Tibial artery (tissue), 4 donors: ENCODE measurements around the gene MTCL1.
"Not testable (repeated sequence)": the region's sequence is repeated elsewhere in the genome, so short reads cannot be mapped to it uniquely, and the experiment has no call there.

Experiments used
- DNase-seq, 2 donors: peaks; one replicate each; pipeline ENCODE4 v3.0.0-alpha.2; 2019
- H3K27ac ChIP-seq, 2 donors: fragments of 200-600 bp; sonication (generic) in 1 of 2; 1 replicate in 1 of 2; 2 replicates in 1 of 2; pipeline ENCODE4 v1.5.1; 2018 to 2019; ENCODE audit warnings: mild to moderate bottlenecking in 1 of 2
- H3K27me3 ChIP-seq, 2 donors: fragments of 200-600 bp; sonication (generic) in 1 of 2; one replicate each; pipeline versions ENCODE4 v1.5.1 to v1.6.0; 2016 to 2019
- H3K36me3 ChIP-seq, 3 donors: fragments of 200-600 bp; sonication (generic) in 2 of 3; one replicate each; pipeline ENCODE4 v1.5.1; 2016 to 2019; ENCODE audit warnings: mild to moderate bottlenecking in 2 of 3
- H3K4me1 ChIP-seq, 4 donors: fragments of 200-600 bp; sonication (generic) in 2 of 4; 1 replicate in 3 of 4; 2 replicates in 1 of 4; pipeline ENCODE4 v1.5.1; 2016 to 2019
- H3K4me3 ChIP-seq, 2 donors: fragments of 200-600 bp; sonication (generic) in 1 of 2; 1 replicate in 1 of 2; 2 replicates in 1 of 2; pipeline ENCODE4 v1.5.1; 2018 to 2019; ENCODE audit warnings: mild to moderate bottlenecking in 2 of 2
- H3K9me3 ChIP-seq, 3 donors: fragments of 200-600 bp; sonication (generic) in 1 of 3; one replicate each; pipeline ENCODE4 v1.5.1; 2016 to 2019
- intact Hi-C: fragments of 100-400 bp; cut with DNase I; formaldehyde crosslinking; loops from one replicate; pipeline ENCODE4 v1.15.0; 2023; ENCODE audit warnings: low total_unique reads
- TF ChIP-seq, protein P1 (sequence below), 2 experiments: fragments of 200-600 bp in 1 of 2; fragments of 450-650 bp in 1 of 2; IDR thresholded peaks; one replicate each; pipeline ENCODE4 v1.5.1; 2017 to 2019; ENCODE audit warnings: antibody characterized with exemption in 2 of 2, mild to moderate bottlenecking in 1 of 2, moderate library complexity in 1 of 2

The MTCL1 gene

DNA sequence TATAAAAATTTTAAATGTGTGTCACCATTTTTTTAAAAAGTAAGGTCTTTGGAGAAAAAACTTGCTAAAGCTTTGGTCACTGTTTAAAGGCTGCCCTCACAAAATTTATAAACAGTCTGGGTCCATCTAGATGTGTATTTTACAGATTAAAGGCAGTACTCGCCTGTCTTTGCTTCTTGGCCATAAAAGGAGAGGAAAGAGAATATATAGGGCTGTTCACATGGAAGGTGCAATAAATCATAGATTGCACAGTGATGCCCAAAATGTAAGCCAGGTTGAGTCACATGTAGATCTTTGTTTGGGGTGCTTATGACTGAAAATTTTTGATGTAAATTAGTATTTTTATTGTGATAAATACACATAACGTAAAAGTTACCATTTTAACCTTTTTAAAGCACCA lies 55.6 kb downstream of the MTCL1 start:
- TF ChIP-seq, protein P1, sequence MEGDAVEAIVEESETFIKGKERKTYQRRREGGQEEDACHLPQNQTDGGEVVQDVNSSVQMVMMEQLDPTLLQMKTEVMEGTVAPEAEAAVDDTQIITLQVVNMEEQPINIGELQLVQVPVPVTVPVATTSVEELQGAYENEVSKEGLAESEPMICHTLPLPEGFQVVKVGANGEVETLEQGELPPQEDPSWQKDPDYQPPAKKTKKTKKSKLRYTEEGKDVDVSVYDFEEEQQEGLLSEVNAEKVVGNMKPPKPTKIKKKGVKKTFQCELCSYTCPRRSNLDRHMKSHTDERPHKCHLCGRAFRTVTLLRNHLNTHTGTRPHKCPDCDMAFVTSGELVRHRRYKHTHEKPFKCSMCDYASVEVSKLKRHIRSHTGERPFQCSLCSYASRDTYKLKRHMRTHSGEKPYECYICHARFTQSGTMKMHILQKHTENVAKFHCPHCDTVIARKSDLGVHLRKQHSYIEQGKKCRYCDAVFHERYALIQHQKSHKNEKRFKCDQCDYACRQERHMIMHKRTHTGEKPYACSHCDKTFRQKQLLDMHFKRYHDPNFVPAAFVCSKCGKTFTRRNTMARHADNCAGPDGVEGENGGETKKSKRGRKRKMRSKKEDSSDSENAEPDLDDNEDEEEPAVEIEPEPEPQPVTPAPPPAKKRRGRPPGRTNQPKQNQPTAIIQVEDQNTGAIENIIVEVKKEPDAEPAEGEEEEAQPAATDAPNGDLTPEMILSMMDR (IDR thresholded peaks at IDR 0.05), result no peak
- Histone ChIP-seq H3K27ac (no peak overlapping the region), H3K36me3 (no peaks in the 10 kb centered on the region), H3K27me3 (no peaks in the 10 kb centered on the region), H3K4me1 (no peaks in the 10 kb centered on the region), H3K4me3 (no peak overlapping the region), H3K9me3 (no peaks in the 10 kb centered on the region)
- DNase-seq, result no peak
- intact Hi-C loops, result no loop called here

DNA sequence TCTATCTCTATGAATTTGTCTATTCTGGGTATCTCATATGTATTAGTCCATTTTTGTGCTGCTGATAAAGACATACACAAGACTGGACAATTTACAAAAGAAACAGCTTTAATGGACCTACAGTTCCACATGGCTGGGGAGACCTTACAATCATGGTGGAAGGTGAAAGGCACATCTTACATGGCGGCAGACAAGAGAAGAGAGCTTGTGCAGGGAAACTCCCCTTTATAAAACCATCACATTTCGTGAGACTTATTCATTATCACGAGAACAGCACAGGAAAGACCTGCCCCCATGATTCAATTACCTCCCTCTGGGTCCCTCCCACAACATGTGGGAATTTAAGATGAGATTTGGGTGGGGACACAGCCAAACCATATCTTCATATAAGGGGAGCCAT lies 56.2 kb downstream of the MTCL1 start:
- H3K27ac ChIP-seq, H3K36me3 ChIP-seq, H3K9me3 ChIP-seq, H3K4me3 ChIP-seq, H3K27me3 ChIP-seq, intact Hi-C loops, H3K4me1 ChIP-seq, DNase-seq: not testable (repeated sequence)

DNA sequence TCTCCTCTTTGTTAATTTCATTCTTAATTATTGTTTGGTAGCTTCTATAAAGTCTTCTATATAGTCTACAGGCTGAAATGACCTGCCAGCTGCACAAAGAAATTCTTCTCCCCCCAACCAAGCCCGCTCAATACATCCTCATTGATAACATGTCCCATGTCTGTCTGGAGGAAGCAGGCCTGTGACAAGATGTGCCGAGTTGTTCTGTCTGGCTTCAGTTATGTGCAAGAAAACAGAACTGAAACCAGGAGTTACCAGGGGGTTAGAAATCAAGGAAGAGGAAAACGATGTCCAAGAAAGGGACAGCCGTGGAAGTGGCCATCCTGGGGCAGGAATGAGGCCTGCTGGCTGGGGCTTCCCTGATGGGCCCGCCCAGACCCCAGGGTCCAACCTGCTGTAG lies 57.6 kb downstream of the MTCL1 start:
- TF ChIP-seq, protein P1 (IDR thresholded peaks at IDR 0.05), result no peak
- no peaks in the 10 kb centered on the region for H3K4me1 ChIP-seq
- no peaks in the 10 kb centered on the region for H3K36me3 ChIP-seq
- intact Hi-C loops, result no loop called here
- H3K9me3 ChIP-seq, result no peaks in the 10 kb centered on the region
- H3K4me3 ChIP-seq, result no peak overlapping the region
- H3K27me3 ChIP-seq, result no peaks in the 10 kb centered on the region
- H3K27ac ChIP-seq, result no peak overlapping the region
- DNase-seq, result no peak

DNA sequence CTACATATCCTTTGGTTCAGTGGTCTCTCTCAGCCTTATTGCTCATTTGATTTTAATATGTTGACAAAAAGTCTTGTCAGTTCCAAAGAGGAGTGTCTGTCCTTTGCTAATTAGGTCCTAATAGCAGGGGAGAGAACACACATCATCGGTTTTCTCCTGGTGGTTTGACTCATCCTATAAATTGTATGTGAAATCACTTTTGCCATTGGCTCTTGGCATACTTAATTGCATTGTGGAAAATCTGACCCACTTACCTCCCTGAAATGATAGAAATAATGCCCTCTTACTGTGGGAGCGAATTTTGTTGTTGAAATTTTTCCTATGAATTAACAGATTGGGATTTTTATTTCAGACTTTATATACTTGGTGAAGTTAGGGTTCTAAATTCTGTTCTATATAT lies 58.3 kb downstream of the MTCL1 start:
- no peak overlapping the region for H3K4me3 ChIP-seq
- no peaks in the 10 kb centered on the region for H3K4me1 ChIP-seq
- H3K27ac ChIP-seq, result no peak overlapping the region
- DNase-seq, result no peak
- H3K9me3 ChIP-seq, result no peaks in the 10 kb centered on the region
- TF ChIP-seq, protein P1 (IDR thresholded peaks at IDR 0.05), result no peak
- intact Hi-C loops, result no loop called here
- no peaks in the 10 kb centered on the region for H3K27me3 ChIP-seq
- H3K36me3 ChIP-seq, result no peaks in the 10 kb centered on the region

DNA sequence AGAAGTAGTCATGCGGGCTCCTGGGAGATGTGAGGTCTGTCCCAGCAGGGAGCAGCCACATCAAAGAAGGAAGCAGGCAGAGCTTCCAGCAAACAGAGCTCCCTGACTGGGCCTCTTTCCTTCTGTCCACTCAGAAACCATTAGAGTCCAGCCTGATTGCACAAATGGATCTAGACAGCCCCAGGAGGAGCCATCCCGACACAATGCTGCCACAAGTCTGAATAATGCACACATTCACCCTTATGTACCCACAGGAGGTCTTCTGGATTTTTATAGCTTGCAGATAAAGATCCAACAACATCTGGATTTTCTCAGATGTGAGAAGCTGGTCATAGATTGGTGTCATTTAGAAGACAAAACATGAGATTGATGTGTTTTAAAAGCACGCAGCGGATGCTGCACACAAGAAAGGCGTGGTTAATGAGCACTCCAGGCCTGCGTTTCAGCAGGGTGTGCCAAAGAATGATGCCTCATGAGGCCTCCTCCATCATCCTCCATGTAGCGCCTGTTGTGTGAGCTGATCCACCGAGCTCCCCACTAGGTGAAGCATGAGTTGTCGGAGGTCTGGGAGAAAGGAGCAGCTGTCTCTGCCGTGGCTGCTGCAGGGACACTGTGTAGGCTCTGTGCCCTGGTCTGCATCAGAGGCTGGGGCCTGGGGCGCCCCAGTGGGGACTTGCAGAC lies 60.6 kb downstream of the MTCL1 start:
- no peak for DNase-seq
- no peaks in the 10 kb centered on the region for H3K9me3 ChIP-seq

DNA sequence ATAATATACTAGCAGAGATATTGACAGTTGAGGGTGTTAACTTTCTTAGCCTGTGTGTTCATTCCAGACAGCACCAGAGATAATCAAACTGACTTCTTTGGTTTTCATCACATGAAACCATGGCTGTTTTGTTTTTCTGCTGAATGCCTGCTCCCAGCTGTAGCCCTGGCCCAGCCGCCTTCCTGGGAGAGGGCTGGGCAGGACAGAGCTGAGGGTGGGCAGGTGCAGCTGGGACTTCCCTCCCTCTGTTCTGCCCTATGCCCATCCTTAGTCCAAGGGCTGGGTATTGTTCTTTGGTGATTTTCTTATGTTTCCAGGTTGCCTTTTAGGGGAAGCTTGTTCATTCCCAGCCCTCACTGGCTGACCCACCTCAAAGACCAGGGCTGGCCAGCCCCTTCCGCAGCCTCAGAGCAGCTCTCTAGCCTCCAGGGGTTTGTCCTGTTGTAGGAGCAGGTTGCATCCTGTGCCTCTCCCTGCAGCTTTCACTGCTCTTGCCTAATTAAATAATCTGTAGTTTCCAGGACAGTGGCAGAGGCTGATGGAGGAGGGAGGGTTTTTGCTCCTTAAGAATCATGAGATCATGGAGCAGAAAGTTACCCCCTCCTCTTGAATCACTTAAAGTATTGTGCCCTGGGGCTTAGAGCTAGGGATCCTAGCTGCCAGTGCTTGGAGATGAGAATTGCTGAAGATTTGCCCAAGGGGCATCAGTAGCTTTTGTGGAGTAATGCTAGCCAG lies 61.4 kb downstream of the MTCL1 start:
- Histone ChIP-seq H3K27ac (no peak overlapping the region), H3K36me3 (no peaks in the 10 kb centered on the region), H3K4me3 (no peak overlapping the region), H3K4me1 (no peaks in the 10 kb centered on the region), H3K9me3 (no peaks in the 10 kb centered on the region), H3K27me3 (no peaks in the 10 kb centered on the region)
- DNase-seq, result no peak
- intact Hi-C loops, result no loop called here
- TF ChIP-seq, protein P1 (IDR thresholded peaks at IDR 0.05), result no peak

More for the DNA sequence above, 60.6 kb downstream of the MTCL1 start:
- TF ChIP-seq, protein P1 (IDR thresholded peaks at IDR 0.05), result no peak
- Histone ChIP-seq H3K36me3 (no peaks in the 10 kb centered on the region), H3K27me3 (no peaks in the 10 kb centered on the region), H3K27ac (no peak overlapping the region), H3K4me3 (no peak overlapping the region), H3K4me1 (no peaks in the 10 kb centered on the region)
- intact Hi-C loops, result no loop called here
